Cardiac septum (tissue), 1 donor: ENCODE data around the gene UBQLNL. TPM values are rescaled to one million over a fixed set of nuclear protein-coding genes. Genes with fewer than 3 reads are reported as not detected.

Experiments used
- DNase-seq: peaks from one replicate; pipeline ENCODE4 v3.0.0-alpha.2; 2020; ENCODE audit warnings: low spot score
- intact Hi-C: fragments of 100-400 bp; cut with DNase I; formaldehyde crosslinking; loops from one replicate; pipeline ENCODE4 v1.14.0; 2022
- long read RNA-seq: library from polyadenylated mRNA; unstranded; transcript quantifications from one replicate; pipeline ENCODE4 v2.0.0, GENCODE V29; 2021
- total RNA-seq: library from RNA; stranded (reverse); fragmentation: NEBNext Ultra II Directional; extraction: Animal tissue kit (Norgen Biotek cat#: 25700); gene quantifications from one replicate; pipeline ENCODE4 v1.2.1, GENCODE V29; 2021
- donor health status: DM: no; HTN: no; CAD: no.

The UBQLNL gene, protein sequence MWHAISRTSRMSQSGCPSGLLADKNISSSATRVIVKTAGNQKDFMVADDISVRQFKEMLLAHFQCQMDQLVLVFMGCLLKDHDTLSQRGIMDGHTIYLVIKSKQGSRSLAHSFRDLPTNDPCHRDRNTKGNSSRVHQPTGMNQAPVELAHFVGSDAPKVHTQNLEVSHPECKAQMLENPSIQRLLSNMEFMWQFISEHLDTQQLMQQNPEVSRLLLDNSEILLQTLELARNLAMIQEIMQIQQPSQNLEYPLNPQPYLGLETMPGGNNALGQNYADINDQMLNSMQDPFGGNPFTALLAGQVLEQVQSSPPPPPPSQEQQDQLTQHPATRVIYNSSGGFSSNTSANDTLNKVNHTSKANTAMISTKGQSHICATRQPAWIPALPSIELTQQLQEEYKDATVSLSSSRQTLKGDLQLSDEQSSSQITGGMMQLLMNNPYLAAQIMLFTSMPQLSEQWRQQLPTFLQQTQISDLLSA
- total RNA-seq: 0.11 TPM
- long read RNA-seq: 0 reads

DNA sequence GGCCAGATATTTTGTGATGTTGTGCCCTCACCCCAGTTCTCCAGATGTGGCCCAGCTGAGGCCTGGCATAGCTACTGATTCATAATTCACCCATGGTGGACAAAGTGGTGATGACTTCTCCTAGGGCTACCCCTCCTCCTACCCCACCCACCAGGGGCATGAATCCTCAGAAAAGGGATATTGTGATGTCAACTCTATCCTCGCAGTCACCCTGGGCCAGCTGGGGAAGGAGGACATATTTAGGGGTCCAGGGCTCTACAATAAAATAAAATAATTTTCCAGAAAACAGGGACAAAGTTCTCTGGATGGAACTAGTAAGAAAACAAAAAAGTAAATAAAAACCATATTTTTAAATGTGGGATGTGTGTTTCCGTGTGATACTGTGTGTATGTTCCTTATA lies at the start of gene UBQLNL:
Gene UBQLNL, minus strand, starts transcription at position 101 of the 400 bp plus-strand sequence. CDS start 258 bp downstream, outside the sequence.
- intact Hi-C loops: no loop called here
- no peak for DNase-seq

DNA sequence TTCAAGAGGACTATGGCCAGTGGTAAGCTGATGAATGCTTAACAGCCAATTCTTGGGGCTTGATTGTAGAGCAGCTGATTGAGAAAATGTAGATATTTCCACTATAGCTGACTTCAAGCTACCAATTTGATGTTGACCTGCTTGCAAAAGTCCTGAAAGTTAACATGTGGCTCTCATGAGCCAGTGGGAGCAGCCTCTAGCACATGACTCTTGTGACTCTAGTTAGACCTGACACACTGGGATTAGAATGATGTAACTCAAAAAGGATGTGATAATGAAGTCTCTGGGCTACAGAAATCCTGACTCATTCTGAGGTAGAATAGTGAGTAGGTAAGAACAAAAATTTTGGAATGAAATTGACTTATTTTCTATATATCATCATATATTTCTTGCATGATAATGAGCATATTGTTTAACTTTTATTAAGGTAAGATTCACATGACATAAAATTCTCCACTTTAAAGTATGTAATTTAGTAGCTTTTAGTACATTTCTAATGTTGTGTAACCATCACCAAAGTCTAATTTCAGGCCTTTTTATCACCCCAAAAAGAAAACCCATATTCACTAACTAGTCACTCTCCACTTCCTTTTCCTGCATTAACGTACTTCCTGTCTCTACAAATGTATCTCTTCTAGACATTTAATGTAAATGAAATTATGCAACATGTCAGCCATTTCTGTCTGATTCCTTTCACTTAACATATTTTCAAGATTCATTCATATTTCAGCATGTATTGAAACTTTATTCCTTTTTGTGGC lies 47.9 kb upstream of the UBQLNL start:
- intact Hi-C loops: no loop called here
- DNase-seq: no peak

DNA sequence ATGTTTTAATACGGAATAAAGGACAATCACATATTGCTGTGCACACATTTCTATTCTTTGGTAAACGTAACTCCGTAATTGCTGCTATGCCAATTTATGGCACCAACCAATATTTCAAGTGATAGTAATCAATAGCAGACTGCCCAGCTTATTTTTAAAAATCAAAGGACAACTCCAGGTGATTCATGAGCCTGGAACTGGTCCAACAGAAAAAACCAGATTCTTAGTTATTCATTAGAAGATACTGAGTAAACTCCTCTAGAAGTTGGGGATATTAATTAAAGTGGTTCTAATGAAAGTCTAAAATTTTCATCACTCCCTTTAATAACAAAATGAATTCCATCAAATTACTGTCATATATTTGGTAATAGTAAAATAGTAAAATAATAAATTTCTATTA lies 41.3 kb upstream of the UBQLNL start:
- intact Hi-C loops: no loop called here
- no peak for DNase-seq

DNA sequence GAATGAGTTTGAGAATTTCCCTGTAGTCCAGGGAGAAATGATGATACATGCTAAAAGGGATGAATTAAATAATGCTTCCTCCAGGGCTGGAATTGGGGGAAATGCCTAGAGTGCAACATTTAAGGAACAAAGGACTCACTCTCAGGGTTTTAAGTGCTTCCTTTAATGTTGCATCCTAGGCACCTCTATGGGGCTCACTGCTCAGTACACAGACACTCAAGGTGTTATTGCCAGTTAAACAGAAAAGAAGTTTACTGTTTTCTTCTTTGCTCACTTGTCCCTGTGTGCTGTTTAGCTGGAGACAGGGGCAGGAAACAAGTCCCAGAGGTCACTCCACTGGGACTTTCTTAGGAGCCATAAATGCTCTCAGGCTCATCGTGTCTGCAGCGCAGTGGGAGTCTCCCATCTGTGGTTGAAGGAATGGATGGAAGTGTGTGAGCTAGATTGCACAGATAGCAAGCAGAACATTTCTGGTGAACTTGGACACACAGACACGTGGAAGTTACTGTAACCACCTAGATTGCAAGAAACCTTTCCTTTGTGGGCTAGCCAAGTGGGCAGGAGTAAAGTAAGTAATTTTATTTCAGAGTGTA lies 40.2 kb upstream of the UBQLNL start:
- intact Hi-C loops: no loop called here
- DNase-seq: no peak

DNA sequence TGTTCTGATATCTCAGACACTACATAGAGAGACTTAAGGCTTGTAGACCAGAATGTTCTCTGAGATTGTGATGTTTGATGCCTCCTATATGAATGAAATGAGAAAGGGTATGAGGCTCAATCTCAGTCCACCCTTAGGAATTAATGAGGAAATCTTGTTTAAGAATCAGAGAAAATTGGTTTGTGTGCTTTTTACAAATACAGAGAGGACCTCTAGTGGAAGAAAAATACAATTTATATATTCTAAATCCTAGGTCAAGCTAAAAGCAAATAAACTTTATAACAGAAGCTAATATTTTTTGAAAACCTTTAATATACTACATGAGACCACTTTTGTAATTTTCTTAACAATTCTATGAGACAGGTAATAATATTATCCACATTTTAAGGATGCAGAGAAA lies 36.8 kb upstream of the UBQLNL start:
- DNase-seq: no peak
- intact Hi-C loops: no loop called here

DNA sequence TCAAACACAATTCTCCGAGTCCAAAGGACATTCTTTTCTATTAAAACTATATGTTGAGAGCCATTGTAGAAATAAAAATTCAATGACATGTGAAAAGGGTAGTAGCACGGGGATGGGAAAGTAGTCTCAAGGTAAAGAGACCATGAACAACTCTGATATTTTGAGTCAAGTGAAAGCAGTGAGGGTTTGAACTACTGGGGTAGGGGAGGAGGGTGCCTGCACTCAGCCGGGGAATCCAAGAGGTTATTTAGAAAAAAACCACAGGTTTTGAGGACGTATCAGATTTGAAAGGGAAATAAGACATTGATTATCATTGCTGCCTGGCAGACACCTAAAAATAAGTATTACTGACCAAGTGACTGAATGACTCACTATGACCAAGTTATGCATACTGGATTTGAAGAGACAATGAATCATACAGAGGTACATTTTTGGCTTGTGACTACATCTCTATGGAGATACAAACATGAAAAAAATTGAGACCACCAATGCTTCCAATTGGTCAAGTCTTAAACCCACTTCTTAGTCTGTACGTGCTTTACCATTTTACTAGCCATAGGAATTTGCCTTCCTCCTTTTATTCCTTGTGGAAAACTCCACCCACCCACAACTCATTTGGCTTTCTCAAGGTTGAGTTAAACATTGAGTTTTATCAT lies 34.1 kb upstream of the UBQLNL start:
- DNase-seq: no peak
- intact Hi-C loops: no loop called here

DNA sequence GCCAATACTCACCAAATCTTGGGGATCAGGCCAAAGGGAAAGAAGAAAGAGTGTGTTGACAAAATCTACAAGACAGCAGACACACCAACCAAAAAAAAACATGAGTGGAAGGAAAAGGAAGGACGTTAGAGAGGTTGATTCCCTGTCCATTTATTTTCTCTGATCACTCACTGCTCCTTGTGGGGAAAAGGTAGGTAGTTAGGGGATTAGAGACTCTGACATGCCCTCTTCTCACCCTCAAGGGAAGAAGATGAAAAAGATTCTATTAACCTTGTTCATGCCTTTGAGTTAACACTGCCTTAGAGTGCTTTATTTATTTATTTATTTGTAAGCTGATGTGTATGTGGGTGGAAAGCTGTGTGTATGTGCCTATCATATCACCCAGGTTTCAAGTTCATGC lies 31.9 kb upstream of the UBQLNL start, which contains the start of gene OR52H1:
Gene OR52H1, minus strand, starts transcription at position 101 of the 400 bp plus-strand sequence. CDS start 3,035 bp downstream, outside the sequence.
- intact Hi-C loops: no loop called here

DNA sequence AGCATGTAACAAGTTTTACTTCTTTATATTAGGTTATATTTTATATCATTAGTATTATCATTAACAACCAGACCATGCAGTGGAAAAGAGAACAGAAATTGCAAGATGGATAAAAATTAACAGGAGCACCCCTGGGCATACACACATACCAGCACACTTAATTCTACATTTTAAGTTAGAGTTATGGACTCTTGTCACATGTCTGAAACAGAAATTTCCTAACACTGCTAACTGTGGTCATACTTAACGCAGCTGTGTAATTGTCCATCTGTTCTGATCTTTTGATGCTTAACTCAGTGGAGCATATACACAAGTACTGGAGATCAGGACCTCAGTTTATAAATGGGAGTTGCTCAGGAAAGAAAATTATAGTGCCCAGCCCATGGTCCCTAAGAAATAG lies 31.5 kb upstream of the UBQLNL start:
- intact Hi-C loops: no loop called here
- DNase-seq: no peak

More for the DNA sequence above, 31.9 kb upstream of the UBQLNL start, which contains the start of gene OR52H1:
- no peak for DNase-seq

DNA sequence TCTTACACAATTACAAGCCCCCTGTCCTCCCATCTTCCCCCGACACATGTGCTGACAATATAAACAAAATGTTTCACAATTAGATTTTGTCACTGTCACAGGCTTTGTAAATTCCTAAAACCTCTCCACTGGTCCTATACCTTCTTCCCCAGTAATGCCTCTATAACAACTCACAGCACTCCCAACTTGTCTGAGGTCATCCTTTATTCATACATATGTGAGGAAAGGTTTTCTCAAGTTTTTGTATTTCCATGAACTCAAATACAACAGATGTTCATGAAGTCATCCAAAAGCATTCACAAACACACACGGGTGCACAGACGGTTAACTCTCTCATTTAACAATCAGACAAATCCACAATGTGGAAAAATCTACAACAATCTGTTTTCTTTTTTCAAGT lies 30.0 kb upstream of the UBQLNL start:
- no peak for DNase-seq
- intact Hi-C loops: no loop called here

DNA sequence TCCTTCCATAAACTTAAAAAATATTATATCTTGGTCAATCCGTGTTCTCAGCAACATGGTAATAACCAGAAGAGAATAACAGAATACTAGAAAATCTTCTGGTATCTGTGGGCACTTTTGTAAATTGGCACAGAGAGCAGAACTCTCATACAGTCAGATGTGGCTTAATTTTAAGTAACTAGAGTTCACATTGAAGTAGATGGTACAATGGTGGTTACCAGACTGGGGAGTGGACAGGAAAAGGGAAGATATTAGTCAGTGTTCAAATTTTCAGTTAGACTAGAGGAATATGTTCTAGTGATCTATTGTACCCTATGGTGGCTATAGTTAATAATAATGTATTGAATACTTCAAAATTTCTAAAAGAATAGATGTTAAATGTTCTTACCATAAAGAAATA lies 24.9 kb upstream of the UBQLNL start:
- no peak for DNase-seq
- intact Hi-C loops: no loop called here

DNA sequence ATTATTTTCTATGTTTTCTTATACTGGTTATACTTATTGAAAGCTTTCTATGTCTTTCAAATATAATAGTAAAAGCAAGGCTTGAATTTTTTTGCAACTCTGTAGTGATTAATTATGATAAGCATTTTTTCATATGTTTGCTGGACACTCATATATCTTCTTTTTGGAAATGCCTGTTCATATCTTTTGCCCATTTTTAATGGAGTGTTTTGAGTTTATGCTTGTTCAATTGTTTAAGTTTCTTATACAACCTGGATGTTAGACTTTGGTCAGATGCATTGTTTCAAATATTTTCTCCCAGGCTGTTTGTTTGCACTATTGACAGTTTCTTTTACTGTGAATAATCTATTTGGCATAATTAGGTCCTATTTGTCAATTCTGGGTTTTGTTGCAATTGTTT lies 20.0 kb upstream of the UBQLNL start:
- intact Hi-C loops: no loop called here
- DNase-seq: no peak

DNA sequence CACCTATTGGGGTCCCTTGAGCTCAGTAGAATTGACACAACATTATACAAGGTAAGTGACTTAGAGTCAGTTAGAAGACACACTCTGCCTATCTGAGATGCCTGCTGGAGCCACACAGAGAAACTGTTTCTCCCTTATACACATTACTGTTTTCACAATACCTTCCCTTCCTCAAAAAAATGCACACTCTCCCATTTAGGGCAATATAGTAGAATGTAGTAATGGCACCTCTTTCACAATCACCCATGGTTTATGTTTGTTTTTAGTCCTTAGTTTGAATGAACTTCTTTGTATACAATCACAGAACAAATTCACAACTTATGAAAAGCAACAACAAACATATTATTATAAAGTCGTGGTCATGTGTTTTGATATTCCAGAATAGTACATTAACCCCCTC lies 17.5 kb upstream of the UBQLNL start:
- intact Hi-C loops: no loop called here

DNA sequence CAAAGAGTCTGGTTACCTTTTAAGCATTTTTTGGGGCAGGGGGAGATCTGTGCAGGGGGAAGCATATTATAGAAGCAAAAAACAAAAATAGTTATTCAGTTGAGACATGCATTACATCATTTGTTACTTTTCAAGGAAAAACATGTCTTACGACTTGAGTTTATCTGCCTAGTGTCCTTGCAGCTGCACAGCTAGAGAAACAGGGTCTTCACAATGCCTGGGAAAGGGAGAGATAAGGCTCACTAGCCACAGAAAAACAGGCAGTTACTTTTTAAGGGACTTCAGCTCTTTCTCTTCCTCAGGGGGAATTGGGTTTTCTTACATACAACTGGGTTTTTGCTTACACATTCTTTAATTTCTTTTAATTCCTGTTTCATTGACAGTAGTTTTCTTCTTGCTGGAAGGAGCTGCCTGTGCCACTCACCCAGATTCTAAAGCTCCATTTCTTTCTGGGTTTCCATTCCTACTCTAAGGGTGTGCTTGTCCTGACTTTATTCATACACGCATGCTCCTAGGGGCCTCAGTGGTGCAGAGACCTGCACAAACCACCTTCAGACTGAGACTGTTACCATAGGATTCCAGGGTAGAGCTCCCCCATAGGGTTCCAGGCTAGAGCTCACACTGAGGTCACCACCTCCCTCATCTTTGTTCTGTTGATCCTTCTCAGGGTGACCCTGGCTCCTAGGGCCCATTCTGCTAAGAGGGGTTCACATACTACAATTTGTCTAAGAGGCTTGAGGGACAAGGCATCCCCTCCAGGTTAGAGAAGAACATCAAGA lies 14.7 kb upstream of the UBQLNL start:
- intact Hi-C loops: no loop called here
- no peak for DNase-seq

More for the DNA sequence above, 17.5 kb upstream of the UBQLNL start:
- DNase-seq: no peak

DNA sequence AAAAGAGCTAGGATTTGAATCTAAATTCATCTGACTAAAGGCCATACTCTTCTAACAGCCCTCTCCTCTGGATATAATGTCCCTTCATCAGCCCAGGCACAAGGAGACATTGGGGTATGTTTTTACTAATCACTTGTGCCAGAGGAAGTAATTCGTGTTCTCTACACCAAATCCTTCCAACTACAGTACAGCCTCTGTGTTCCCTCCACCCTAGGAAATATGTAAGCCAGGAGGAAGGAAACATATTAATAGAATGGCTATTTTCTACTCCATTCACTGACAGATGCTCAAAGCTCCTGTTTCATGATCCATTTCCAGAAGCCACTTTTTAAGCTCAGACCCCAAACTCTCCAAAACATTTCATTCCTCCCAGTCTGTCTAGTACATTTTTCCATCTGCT lies 12.0 kb upstream of the UBQLNL start:
- no peak for DNase-seq
- intact Hi-C loops: no loop called here

DNA sequence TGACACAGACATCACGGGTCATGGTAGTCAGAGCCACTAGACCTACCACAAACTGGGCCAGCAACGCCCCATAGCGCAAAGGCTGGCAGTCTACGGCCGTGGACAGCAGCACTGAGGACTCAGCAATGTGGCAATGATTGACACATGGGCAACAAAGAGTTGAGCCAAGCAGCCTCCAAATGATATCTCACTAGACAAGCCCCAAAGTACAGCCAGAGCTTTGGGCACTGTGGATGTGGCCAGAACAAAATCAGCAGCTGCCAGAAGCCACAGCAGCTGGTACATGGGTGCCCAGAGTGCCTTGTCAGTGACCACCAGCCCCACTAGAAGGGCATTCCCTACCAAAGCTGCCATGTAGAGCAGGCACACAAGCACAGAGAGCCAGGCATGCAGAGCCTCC lies 11.2 kb upstream of the UBQLNL start:
- DNase-seq: no peak
- intact Hi-C loops: no loop called here

DNA sequence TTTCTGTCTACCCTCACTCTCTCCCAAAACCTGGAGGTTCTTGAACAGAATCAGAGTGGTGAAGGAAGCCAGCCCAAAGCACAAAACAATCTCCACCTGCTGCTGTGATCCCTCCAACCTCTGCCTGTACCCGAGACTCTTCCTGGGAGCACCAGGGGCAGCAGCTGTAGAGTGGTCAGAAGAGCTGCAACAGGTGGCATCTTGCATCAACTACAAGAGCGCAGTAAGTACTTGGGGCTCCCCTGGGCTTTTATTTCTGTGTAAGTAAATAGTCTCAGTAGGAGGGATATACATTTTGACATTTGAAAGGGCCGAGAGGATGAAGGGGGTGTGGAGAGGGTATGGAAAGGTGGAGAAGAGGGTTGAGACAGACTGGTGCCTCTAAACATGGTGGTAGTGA lies 8.3 kb upstream of the UBQLNL start:
- no peak for DNase-seq
- intact Hi-C loops: no loop called here

DNA sequence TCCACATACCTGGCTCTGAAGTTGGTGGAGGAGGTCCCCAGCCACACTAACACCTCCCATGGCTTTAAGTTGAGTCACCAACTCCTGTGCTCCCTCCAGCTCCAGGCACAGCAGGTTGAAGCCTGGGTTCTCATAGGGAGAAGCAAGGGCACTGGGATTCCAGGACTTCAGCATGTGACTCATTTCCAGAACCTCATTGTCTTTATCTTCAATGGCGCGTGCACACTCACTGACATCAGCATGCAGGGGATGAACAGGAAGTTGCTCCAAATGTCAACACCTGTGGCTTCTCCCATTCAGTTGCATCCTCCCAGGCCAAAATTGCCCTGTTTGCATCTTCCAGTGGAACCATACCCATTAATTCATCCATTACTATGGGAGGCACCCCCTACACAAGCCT lies 5.8 kb upstream of the UBQLNL start:
- intact Hi-C loops: no loop called here
- no peak for DNase-seq

DNA sequence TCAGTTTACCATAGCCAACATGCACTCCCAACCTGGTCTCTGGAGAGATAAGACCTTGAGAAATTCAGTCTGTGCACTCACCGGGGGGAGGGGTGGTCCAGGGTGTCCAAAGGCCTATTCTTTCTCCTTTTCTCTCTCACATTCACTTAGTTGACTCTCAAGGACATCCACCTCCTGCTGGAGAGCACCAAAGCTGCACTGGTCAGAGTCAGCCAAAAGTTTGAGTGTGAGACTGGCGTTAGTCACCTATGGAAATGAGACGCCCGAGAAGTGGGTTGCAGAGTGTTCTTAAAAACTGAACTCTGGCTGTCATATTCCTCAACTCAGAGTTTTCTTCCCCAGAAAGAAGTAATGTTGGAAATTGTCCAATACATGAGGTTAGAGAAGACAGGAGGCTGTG lies 5.0 kb upstream of the UBQLNL start:
- no peak for DNase-seq
- intact Hi-C loops: no loop called here

DNA sequence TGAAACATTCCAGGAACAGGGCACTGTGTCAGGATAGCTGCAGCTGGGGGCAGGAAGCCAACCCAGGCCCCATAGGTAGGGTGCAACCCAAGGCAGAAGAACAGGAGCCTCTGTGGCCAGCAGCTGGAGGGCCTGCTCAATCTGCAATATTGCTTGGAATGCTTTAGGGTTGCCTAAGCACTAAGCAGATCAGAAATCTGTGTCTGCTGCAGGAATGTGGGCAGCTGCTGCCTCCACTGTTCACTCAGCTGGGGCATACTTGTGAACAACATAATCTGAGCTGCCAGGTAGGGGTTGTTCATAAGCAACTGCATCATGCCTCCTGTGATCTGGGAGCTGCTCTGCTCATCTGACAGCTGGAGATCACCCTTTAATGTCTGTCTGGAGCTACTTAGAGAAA lies 1.7 kb downstream of the UBQLNL start:
- intact Hi-C loops: no loop called here
- no peak for DNase-seq
